ENCODE measurements around the gene MBIP.

The MBIP gene

DNA sequence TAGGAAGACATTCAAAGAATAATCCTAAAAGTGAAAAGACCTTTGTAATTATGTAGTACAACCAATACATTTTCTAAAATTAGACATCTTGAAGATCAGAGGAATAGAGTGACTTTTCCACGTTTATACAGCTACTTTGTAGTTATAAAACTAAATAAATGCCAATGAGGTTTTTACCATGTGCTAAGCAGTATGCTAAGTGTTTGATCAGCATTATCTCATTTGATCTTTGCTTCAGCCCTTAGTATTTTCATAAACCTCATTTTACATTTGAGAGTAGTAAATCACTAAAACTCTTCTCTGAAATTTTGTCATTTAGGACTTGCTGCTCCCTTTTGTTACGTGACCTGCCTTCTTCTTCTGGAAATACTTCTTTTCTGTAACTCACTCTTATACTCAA lies 13.6 kb downstream of the MBIP start:
- DNase-seq: no peak

DNA sequence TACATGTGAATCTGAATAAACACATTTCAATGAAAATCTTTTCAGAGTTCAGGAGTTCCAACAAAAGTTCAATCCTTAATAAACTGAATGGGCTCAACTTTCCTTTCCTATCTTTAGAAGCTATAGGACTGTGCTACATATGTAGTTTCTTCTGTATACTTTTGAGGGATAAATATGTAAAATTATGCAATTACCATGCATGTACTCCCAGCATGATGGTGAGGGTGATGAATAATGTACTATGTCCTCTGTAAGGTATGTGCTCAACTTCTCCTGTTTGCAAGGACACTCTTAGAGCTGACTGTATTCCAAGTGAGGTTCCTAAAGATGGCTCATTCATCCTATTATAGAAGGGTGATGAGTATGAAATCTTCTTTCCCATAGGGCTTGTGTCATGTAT lies 15.5 kb downstream of the MBIP start:
- DNase-seq: no peak

DNA sequence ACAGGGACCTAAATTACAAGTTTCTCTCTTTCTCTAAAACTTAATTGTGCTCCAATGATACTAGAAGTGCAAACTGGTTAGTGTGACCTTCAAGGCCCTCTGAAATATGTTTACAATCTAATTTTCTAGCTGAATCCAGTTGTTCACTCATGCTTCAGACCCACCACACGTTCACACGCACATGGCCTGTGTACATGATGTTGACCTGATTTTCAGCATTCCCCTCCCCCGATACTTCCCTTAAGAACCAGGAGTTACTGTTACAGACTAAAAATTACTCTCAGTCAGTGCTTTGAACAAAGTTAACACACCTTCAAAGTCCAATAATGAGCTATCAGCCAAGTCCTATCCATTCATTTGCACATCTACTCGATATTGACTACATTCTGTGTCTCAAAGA lies 16.5 kb downstream of the MBIP start:
- DNase-seq: no peak

DNA sequence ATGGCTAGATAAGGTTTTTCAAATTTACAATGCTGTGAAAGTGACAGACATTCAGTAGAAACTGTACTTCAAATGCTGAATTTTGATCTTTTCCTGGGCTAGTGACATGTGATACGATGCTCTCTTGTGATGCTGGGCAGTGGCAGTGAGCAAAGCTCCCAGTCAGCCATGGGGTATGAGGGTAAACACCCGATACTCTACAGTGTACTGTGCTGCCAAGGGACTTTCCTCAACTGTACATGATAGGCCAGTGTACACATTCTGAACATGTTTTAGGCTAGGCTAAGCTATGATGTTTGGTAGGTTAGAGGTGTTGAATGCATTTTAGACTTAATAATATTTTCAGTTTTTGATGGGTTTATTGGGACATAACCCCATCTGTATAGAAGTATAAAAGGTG lies 17.6 kb downstream of the MBIP start:
- DNase-seq: no peak

DNA sequence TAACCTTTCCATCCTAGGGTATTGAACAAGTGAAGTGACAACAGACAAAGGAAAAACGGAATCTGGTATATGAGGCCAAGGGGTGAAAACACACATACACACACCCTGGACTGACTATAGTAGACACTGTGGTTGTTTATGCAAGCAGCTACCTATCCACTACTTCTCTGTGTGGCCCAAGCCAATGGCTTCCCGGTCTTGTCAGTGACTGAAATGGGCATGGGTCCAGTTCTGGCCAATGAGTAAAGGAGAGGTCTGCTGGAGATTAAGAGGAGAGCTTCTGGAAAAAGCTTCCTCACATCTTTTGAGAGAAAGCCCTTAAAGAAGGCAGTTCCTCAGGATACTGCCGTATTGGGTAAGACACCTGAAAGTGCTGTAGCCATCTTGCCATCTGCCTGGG lies 19.3 kb downstream of the MBIP start:
- no peak for DNase-seq

DNA sequence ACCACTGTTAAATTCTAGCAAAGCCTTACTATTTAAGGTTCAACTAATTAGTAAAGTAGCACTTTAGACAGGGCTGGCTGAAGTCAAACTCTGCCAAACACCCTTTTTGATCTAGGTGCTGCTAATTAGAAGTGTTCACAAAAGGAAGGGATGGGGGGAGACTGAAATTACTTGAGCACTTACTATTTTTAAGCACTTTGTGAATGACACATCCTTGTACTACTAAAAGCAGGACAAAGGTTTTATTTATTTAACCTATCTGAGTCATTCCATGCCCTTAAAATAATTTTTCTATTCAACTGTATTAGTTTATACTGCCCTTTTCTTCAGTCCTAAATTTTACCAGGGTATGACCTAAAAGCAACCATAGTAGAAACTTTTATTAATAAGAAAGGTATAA lies 20.1 kb downstream of the MBIP start:
- no peak for DNase-seq

DNA sequence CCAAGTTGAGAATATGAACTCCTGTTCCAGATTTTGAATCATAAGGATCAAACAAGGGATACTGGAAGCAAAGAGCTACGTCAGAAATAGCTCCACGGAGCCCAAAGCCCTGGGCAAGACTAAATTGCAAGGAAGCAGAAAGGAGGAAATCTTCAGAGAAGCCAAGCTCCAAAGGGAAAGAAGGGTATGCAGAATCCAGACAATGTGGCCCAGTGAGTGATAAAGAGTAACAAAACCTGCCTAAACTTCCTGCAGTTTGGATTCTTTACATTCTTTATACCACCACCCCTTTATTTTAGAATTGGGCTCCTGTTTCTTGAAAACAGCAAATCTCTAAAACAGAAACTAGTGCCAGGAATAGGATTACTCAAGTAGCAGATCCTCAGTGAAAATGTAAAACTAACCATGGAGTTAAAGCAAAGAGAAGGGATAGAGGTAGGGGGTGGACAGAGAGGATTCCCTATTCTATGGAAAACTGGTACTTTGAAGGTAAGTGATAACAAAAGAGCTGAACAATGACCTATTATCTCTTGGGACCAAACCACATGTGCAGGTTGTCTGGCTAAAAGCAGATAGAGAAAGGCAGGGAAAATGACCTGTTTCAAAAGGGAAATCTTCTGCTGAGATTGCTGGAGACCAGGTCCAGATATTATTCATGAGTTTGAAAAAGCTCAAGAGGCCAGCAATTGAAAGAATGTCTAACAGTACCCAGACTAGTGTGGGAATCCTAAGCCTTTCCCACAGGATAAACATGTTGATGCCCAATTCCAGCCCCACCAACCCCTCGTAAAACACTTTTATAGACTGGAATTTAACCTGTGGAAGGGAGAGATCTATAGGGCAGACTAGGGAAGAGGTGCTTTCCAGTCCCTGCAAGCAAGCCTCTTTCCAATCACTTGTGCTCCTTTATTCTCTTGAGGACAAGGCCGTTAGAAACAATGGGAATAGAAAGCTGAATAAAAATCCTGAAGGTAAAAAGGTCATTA lies 24.5 kb downstream of the MBIP start:
- no peak for DNase-seq

DNA sequence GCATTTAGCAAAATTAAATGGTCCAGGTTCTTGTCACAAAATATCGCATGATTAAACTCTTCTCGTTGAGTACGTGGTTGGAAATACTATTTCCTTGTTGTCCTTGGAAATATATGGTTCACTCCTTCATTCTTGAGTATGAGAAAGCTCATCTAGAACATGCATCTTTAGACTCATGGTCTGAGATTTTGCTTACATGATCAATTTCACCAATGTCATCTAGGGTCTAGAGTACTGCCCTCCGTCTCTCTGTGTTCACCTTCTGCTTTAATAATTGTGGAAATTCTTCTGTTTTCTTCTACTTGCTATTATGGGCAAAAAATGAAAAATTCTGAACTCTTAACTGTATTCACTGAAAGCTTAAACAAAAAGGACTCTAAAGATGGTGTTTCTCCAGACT lies 25.9 kb downstream of the MBIP start:
- no peak for DNase-seq

DNA sequence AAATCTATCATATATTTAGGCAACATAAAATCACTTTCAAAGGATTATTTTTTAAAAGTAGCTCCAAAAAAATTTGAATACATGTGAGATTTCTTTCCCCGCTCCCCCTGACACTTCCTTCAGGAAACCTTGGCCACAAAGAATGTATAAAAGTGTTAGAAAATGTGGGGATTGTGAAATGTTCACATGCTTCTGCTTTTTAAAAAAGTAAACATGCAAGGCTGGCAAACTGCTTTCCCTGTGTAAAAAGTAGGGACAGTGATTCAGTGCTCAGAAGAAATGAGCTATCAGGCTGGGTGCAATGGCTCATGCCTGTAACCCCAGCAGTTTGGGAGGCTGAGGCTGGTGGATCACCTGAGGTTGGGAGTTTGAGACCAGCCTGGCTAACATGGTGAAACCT lies 26.6 kb downstream of the MBIP start:
- no peak for DNase-seq

DNA sequence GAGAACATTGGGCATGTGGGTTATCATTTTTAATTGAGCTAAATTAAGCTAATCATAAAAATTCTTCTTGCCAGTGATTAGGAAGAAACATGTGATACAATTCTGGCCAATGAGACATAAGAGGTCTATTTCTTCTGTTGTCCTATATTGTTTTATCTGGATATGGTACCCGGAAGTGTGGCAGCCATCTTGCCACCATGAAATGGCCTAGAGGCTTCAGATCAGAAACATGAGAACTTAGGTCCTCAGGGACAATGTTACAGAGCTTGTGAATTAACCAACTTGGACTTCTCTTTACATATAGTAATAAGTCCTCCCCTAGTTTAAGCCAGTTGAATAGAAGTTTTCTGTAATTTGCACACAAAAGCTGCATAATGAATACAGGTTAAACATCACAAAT lies 30.5 kb downstream of the MBIP start:
- no peak for DNase-seq

DNA sequence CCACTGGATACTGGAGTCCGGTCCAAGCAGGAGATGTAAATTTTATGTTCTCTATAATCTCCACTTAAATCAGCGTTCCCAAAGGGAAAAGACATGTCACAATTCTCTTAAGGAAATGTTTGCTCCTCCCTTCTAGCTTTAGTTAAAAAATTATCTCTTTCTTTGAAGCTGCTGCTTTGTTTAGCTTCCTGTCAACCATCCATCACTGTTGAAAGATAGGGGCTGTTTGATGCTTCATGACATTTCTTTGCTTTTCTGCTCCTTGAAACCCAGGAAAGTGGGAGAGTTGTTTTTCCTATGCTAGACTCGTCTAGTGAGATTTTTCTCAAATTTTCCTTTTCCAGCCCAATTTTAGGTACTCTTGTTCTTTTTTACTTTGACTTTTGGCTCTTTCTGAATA lies 31.9 kb downstream of the MBIP start:
- DNase-seq: no peak

DNA sequence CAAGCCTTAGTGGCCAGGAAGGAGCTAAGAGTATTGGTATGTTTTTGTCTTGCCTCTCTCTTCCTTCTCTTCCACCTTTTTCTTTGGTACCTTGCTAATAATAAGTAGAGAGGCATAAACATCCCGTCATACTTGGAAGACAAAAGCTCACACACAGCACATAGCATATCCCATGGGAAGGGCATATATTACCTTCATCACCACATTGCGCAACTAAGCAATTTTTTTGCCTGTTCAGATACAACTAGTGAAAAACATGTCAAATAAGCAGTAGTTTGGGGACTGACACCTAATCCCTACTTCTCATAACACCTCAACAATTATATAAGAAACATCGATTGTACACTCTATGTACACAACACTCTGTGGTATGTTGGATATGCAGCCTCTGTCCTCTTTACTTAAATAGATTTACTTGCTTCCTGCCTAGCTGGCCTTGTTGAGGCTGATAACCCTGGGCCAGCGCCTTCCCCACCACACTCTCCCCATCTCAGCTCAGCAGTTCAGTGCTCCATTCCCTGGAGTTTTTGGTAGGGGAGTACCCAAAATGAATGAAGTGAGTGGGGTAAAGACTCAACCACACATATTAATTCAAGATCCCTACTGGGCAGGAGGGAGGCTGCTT lies 35.4 kb downstream of the MBIP start:
- no peak for DNase-seq

DNA sequence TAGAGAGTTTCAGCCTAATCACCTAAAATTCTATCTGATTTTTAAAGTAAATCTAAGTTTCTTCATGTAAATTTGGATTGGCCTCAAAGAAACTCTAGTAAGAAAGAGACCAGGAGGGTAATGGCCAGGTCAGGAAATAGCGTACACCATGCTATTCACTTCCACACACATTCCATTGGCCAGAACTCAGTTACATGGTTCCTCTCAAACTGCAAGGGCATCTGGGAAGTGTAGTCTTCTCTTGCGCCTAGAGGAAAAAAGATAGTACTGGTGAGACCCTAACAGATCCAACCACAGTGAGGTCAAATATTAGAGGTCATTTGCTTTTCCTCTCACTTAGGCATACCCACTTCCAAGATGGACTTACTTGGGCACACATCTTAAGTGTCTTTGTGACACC lies 39.1 kb downstream of the MBIP start:
- DNase-seq: no peak

DNA sequence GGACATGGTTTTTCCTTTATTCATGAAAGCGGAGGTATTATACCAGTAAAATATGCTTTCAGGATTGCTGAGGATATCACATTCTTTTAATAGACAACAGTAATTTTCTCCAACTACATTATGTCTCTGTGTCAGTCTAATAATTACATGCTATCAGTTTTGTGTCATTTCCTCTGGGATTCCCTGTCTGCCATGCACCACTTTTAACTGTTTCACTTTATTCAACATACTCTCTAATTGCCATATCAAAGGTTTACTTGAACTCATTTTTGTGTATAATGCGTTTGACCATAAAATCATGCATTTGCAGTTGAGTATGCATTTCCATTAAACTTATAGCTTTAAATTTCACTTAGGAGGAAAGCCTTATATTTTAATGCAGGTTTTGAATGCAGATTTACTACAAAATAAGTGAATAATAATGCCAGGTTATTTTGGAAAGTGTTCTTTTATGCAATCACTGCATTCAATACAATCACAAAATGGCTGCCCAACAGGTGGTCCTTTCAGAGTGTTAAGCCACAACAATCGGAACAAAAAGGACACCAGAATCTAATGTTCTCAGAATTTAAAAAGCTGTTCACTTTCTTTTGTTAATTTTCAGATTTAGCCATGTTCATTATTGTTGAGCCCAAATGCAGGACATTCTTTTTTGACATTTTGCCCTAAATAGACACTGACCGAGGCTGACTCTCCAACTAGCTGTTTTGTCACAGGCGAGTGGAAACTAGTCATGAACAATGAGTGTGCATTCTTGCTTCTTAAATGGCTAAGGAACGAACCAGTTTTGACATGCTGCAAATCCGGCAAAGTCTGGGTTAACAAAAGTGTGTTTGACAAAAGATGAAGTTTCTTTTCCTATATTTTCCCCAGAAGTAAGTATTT lies 40.9 kb downstream of the MBIP start:
- no peak for DNase-seq

DNA sequence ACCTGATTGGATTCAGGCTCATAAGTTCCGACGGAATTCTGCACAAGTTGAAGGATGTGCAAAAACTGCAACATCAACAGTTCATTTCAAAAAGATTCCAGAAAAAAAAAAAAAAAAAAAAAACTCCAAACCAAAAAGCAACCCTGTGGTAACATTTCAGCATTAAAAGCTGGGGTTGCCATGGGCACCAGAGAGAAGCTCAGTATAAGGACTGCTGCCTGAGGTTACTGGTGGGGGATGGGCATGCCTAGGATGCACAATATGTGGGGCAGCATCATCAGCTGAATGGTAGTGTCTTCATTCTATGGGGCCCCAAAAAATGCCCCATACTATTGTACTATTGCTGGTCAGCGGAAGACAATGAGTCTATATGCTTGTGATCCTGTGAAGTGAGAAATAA lies 44.7 kb downstream of the MBIP start:
- DNase-seq: no peak

DNA sequence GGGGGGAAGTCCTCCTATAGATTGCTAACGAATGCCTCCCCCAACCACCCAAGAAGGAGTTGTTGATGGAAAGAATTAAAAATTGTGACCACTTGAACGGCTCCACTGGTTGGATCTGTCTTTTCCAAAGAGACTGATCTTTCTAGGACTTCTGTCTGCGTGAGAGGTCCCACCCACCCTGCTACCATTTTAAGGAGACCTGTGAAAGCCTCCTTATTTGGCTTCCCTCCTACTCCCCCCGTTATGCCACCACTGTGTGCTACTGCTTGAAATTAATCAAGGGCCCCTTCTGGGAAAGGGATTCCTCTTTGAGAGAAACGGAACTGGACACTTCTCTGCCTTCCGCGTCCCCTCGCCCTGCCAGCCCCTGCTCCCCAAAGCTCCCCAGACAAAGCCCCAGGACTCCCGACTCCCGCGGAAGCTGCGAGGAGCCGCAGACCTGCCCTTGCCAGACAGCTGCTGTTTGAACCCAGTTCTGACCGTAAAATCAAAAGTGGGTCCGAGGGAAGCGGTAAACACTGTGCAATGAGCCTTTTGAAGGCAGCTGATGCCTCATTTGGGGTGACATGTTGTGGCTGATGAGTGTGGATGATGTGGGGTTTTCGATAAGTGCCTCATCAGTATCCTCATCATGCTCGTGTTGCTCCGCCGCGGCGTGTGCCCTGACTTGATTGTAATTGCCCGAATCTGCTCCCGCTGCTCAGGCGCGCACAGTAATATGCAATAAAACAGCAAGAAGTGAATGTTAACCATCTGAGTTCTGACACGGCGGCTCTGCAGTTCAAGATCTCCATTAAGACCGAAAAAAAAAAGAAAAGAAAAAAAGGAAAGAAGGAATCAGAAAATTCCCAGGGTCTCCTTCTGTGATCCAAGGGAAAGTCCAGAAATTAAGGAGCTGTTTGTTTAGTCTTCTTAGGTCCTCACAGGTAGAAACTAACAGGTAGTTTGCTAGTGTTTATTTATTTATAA lies 48.2 kb downstream of the MBIP start:
- no peak for DNase-seq

DNA sequence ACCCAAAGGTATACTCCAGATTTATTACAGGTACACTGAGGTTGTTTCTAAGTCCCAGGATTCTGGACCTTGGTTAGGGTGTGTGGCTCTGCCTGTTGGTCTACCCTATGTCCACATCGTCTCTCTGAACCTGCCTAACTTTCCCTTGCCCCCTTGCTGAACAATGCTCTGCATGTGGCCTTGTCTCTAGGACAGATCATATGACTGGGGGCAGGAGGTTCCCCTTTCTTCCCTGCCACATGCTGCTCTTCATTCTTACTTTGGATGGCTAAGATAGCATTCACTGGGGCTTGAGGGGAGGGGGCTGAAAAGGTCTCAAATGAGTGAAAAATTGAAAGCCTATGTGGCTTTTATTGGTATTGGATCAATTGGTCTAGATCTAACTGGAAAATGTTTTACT lies 49.2 kb downstream of the MBIP start:
- no peak for DNase-seq

DNA sequence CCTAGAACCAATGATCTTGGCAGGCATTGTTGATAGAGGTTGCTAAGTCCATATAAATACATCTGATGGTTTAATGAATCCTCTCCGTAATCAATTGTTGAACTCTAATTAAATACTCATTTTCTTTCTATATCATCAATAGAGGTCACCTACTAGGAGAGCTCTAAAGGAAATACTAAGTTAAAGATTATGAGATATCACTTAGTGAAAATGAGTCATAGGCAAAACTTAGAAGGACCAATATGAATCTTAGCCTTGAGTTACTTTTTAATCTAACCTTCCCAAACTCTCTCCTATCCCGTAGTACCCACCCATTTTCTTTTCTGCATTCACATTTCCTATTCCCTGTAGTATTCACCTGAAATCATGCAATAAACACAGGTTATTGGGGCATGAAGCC lies 50.2 kb downstream of the MBIP start:
- no peak for DNase-seq

DNA sequence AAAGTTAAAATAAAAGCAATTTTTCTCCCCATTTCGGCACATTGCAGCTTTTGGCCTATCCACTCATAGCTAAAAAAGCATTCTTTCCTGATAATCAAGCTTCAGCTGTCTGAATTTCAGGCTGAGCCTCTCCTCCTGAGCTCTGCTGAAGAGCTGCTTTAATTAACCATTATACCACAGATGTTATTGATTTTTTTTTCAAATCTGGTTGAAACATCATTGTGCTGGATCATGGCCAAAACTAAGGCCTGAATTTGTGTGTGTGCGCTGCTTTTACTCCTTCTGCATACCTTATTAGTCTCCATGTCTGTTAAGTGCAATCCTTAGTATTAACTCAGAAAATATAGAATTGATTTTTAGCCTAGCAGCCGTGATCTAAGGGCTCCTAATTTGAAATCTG lies 52.3 kb downstream of the MBIP start:
- no peak for DNase-seq

DNA sequence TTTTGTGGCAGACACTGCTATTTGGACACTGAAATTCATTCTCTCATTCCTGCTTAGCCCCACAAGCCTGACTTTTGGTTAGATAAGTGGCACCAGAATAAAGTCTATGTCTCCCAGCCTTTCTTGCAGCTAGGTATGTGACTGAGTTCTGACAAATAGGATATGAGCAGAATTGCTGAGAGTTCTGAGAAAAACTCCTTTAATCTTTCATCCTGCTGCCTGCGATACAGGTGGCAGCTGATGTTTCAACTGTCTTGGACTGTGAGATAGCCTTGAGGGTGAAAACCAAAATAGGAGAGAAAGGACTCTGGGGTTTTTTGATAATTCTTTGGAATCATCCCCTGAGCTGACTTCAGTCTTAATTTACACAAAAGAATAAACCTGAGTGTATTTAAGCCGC lies 55.8 kb downstream of the MBIP start:
- DNase-seq: no peak

DNA sequence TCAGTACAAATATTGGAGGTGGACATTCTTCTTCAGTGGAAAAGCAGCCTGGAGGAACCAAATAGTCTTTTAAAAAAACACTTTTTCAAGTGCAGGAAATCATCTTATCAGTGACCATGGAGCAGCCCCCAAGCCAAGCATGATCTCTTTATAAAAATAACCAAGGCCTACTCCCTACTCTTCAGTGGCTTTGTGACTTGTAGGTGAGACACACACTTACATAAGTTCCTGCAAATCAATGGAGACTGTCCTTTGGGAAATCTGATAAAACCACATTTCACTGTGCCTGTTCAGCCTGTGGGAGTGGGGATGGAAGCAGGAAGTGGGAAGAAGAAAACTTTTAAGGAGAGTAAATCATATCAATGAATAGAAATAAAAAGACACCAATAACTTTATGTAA lies 56.3 kb downstream of the MBIP start:
- no peak for DNase-seq

DNA sequence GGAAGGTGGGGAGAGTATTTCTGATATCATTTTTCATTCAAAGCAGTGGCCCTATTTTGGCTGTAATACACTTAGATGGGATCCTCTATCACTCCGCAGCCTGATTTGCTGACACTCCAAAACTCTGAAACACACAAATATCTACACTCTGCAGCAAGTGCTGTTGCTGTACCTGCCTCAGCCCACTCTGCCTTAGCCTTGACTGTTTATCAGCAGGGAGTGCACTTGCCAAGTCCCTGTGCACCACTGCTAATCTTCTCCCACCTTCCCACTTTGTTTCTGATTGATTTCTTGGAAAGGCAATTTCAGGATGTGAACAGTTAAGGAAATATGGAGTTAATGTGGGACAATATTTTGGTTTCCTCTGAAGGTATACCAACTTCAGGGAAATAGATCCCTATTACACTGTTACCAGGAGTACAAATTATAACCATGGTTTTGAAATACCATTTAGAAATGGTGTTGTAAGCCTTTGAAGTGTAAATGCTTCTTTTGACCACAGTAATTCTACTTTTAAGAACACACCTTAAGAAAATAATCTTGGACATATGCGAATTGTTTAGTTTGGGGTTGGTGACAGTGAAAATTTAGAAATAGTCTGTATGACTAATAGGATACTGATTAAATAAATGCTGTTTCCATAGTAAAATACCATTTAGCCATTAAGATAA lies 59.3 kb downstream of the MBIP start:
- DNase-seq: no peak
